ENCODE results near the gene COL11A2.

COL11A2 gene

GRCh38 chr6:33113755-33114154, 78.5 kb downstream of the COL11A2 start:
- DNase-seq: no peak
